AG04450 (cell line): ENCODE measurements around the gene GJB5. TPM values are rescaled to one million over a fixed set of nuclear protein-coding genes. Genes with fewer than 3 reads are reported as not detected.

Experiments used
- CTCF ChIA-PET: fragments of 300-600, 350-600 bp; formaldehyde crosslinking; extraction: SDS; loops from one replicate; lab custom pipeline; 2022; ENCODE audit warnings: antibody characterized with exemption, inconsistent platforms; lab: Charles Lee
- POLR2A ChIA-PET: fragments of 350-600 bp; formaldehyde crosslinking; extraction: SDS; loops from one replicate; lab custom pipeline; 2021; ENCODE audit warnings: antibody characterized with exemption, inconsistent platforms; lab: Yijun Ruan, JAX
- DNase-seq: peaks from one replicate; pipeline ENCODE4 v3.0.0-alpha.2; 2011; ENCODE audit warnings: low read depth, low spot score
- H3K27ac ChIP-seq: one replicate; pipeline ENCODE4 v1.5.1; 2012; ENCODE audit warnings: low read depth, low read length, control low read depth
- H3K27me3 ChIP-seq: one replicate; pipeline ENCODE4 v1.6.0; 2012; ENCODE audit warnings: low read length; ENCODE audit not compliant: control insufficient read depth, insufficient read depth
- H3K4me3 ChIP-seq: 2 replicates; pipeline ENCODE4 v1.5.1; 2011; ENCODE audit warnings: mild to moderate bottlenecking, low read depth, low read length, control low read depth
- H3K9me3 ChIP-seq: 2 replicates; pipeline ENCODE4 v1.5.1; 2012; ENCODE audit warnings: low read length; ENCODE audit not compliant: control insufficient read depth, insufficient read depth
- polyA plus RNA-seq: library from polyadenylated mRNA; depleted of rRNA; stranded (reverse); fragments of >200 nt; gene quantifications from 2 replicates; pipeline ENCODE4 v1.2.3, GENCODE V29; 2011
- TF ChIP-seq, protein P1 (sequence below): IDR thresholded peaks from 2 replicates; pipeline ENCODE4 v1.5.1; 2011; ENCODE audit warnings: low read depth, low read length, control low read depth, inconsistent platforms

GJB5 gene
- polyA plus RNA-seq, 1 experiment: not detected

DNA sequence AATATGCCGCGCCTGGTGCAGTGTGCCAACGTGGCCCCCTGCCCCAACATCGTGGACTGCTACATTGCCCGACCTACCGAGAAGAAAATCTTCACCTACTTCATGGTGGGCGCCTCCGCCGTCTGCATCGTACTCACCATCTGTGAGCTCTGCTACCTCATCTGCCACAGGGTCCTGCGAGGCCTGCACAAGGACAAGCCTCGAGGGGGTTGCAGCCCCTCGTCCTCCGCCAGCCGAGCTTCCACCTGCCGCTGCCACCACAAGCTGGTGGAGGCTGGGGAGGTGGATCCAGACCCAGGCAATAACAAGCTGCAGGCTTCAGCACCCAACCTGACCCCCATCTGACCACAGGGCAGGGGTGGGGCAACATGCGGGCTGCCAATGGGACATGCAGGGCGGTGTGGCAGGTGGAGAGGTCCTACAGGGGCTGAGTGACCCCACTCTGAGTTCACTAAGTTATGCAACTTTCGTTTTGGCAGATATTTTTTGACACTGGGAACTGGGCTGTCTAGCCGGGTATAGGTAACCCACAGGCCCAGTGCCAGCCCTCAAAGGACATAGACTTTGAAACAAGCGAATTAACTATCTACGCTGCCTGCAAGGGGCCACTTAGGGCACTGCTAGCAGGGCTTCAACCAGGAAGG, 30.5 kb downstream of the GJB5 start:
- POLR2A ChIA-PET: no interaction called here
- no peak for DNase-seq
- CTCF ChIA-PET: no interaction called here
- TF ChIP-seq, protein P1, sequence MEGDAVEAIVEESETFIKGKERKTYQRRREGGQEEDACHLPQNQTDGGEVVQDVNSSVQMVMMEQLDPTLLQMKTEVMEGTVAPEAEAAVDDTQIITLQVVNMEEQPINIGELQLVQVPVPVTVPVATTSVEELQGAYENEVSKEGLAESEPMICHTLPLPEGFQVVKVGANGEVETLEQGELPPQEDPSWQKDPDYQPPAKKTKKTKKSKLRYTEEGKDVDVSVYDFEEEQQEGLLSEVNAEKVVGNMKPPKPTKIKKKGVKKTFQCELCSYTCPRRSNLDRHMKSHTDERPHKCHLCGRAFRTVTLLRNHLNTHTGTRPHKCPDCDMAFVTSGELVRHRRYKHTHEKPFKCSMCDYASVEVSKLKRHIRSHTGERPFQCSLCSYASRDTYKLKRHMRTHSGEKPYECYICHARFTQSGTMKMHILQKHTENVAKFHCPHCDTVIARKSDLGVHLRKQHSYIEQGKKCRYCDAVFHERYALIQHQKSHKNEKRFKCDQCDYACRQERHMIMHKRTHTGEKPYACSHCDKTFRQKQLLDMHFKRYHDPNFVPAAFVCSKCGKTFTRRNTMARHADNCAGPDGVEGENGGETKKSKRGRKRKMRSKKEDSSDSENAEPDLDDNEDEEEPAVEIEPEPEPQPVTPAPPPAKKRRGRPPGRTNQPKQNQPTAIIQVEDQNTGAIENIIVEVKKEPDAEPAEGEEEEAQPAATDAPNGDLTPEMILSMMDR: no peak
- Histone ChIP-seq H3K27ac (no peak overlapping the region), H3K9me3 (peaks cover 9% of the 10 kb centered on the region), H3K27me3 (peaks cover 26% of the 10 kb centered on the region), H3K4me3 (no peak overlapping the region)

DNA sequence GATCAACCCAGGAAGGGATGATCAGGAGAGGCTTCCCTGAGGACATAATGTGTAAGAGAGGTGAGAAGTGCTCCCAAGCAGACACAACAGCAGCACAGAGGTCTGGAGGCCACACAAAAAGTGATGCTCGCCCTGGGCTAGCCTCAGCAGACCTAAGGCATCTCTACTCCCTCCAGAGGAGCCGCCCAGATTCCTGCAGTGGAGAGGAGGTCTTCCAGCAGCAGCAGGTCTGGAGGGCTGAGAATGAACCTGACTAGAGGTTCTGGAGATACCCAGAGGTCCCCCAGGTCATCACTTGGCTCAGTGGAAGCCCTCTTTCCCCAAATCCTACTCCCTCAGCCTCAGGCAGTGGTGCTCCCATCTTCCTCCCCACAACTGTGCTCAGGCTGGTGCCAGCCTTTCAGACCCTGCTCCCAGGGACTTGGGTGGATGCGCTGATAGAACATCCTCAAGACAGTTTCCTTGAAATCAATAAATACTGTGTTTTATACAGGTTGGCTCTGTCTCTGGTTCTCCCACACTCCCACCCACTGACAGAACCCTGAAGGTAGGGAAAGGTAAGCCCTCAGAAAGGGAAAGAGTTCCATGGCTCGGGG, 31.1 kb downstream of the GJB5 start:
- no peak for DNase-seq
- TF ChIP-seq, protein P1: no peak
- H3K4me3 ChIP-seq: no peak overlapping the region
- POLR2A ChIA-PET: interaction anchor here (1.1 kb wide), 1 partner anchor 74 kb away, joined by 9 read pairs; the partner anchor contains the start of gene SMIM12
- no peak overlapping the region for H3K27ac ChIP-seq
- peaks cover 22% of the 10 kb centered on the region for H3K27me3 ChIP-seq
- CTCF ChIA-PET: interaction anchor here (0.8 to 3.4 kb wide), 8 partner anchors 11 to 80 kb away, joined by 3 to 25 read pairs (median 4); partner anchors contain the start of gene SMIM12
- peaks cover 9% of the 10 kb centered on the region for H3K9me3 ChIP-seq

DNA sequence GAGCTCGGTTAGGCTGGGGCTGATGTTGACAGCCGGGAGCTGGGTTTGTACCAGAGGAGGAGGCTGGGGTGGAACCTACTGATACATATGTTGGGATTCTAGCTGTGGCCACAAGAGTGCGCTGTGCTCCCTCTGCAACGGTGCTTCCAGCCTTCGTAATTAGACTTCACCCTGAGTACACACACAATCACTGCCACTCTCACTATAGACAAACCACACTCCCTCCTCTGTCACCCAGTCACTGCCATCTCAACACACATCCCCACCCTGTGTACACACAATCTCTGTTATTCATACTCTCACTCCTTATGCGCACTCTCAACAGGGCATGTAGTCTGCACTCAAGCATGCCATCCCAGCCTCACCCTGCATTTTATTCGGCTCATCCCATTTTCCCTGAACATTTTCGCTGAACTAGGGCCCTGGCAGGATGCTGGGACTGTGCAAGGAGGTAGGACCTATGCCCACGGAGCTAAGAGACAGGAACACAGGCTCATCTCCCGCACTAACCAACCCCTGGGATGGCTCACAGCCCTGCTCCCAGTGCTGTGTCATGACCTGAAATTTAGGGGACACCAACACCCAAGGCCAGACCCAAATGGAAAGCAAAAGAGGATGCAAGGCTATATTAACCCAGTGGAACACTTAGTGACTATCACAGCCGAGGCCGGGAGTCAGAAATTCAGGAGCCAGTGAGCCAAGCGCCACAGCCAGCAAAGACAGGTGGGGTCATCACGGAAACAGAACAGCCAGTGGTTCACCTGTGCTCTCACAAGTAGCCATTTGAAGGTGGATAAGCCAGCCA, 31.9 kb downstream of the GJB5 start:
- DNase-seq: peak; percentile 29
- peaks cover 9% of the 10 kb centered on the region for H3K9me3 ChIP-seq
- peaks cover 15% of the 10 kb centered on the region for H3K27me3 ChIP-seq
- ChIA-PET POLR2A (interaction anchor here (1.1 kb wide), 1 partner anchor 73 kb away, joined by 9 read pairs; the partner anchor contains the start of gene SMIM12), CTCF (interaction anchor here (0.6 to 3.4 kb wide), 9 partner anchors 10 to 80 kb away, joined by 3 to 25 read pairs (median 3); partner anchors contain the start of gene SMIM12)
- TF ChIP-seq, protein P1: peak; percentile 85
- no peak overlapping the region for H3K4me3 ChIP-seq
- H3K27ac ChIP-seq: no peak overlapping the region

DNA sequence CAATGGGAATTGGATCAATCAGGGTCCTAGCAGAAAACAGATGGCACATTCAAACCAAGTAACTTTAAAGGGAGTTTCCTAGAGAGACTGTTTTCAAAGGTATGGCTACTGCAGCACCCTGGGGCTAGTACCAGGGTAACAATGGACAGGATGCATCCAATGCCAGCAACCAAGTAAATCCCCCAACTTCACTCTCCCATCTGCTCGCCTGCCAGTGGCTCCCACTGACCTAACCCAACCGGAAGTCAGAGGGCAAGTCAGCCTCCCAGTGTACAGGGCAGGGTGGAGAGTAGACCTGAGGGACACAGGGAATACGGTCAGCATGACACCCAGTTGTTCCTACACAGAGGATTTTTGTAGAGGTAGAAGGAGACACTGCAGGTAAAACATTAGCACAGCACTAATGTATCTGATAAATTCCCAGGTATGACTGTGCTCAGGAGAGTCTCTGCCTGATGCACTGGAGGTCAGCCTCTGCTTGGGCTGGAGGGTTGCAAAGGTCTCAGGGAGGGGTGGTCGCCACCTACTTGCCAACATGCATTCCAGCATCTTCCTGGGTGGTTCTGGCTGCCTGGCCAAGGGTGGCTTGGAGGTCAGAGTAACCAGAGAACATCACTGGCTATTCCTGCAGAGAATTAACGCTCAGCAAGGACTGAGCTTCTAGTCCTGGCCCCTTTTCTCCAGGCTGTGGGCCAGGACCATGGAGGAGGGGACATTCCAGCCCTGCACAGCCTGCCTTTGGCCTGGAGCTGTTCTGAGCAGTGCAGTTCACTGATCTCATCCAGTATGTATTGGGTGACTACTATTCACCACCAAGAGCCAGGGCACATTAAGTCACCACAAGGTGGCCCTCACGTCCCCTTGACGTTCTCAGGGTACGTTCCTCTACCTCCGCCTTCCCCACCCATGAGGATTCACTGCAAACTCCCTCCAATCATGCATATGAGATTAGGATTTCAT, 32.9 kb downstream of the GJB5 start:
- TF ChIP-seq, protein P1: no peak
- Histone ChIP-seq H3K27ac (no peak overlapping the region), H3K27me3 (peaks cover 14% of the 10 kb centered on the region), H3K4me3 (no peak overlapping the region), H3K9me3 (peaks cover 9% of the 10 kb centered on the region)
- ChIA-PET POLR2A (no interaction called here), CTCF (interaction anchor here (0.6 to 3.4 kb wide), 5 partner anchors 21 to 79 kb away, joined by 3 to 25 read pairs (median 4); no protein-coding TSS in a partner anchor)
- DNase-seq: no peak
